B cell (primary cell): Measurements from ENCODE around the gene NPAT. TPM values are rescaled to one million over a fixed set of nuclear protein-coding genes. Genes with fewer than 3 reads are reported as not detected.

Source experiments
- ATAC-seq: fragments of 200-7000 bp; cut with Tn5 transposase; one replicate; pipeline ENCODE4 v1.10.0; 2021; ENCODE audit warnings: low read depth, mild to moderate bottlenecking, moderate number of reproducible peaks, moderate library complexity
- CTCF ChIA-PET: fragments of 350-600 bp; sonication (Branson Sonifier 250); formaldehyde crosslinking; loops from one replicate; lab custom pipeline; 2021; ENCODE audit warnings: antibody characterized with exemption, inconsistent platforms; lab: Charles Lee
- POLR2A ChIA-PET: fragments of 350-600 bp; sonication (Branson Sonifier 250); formaldehyde crosslinking; loops from one replicate; lab custom pipeline; 2021; ENCODE audit warnings: antibody characterized with exemption; lab: Charles Lee
- DNase-seq: peaks from one replicate; pipeline ENCODE4 v3.0.0; 2013
- H2AFZ ChIP-seq: 2 replicates; pipeline ENCODE4 v1.6.1; 2012; ENCODE audit warnings: mild to moderate bottlenecking, low read depth, low read length; ENCODE audit not compliant: insufficient read depth, poor library complexity, severe bottlenecking
- H3K27ac ChIP-seq, 2 donors: 1 replicate in 1 of 2; 2 replicates in 1 of 2; pipeline ENCODE4 v1.5.1; 2012 to 2013; ENCODE audit warnings: low read length in 2 of 2, mild to moderate bottlenecking in 2 of 2, moderate library complexity in 1 of 2
- H3K27me3 ChIP-seq, 4 experiments: fragments of 200-600 bp in 1 of 4; sonication (generic) in 1 of 4; replicated peaks in 1 of 4; 1 replicate in 2 of 4; 2 replicates in 2 of 4; pipeline versions ENCODE4 v1.6.1 to v1.7.0; 2013 to 2016; ENCODE audit warnings: low read length in 3 of 4, mild to moderate bottlenecking in 2 of 4, mixed read lengths in 1 of 4, moderate library complexity in 1 of 4; ENCODE audit not compliant: insufficient read depth in 4 of 4, control insufficient read depth in 3 of 4; ENCODE audit errors: control extremely low read depth in 1 of 4
- H3K36me3 ChIP-seq, 2 experiments: replicated peaks in 1 of 2; 1 replicate in 1 of 2; 2 replicates in 1 of 2; pipeline versions ENCODE4 v1.6.1 to v1.7.1; 2013; ENCODE audit warnings: low read length in 1 of 2; ENCODE audit not compliant: insufficient read depth in 2 of 2, control insufficient read depth in 1 of 2; ENCODE audit errors: control extremely low read depth in 1 of 2, extremely low read depth in 1 of 2
- H3K4me1 ChIP-seq, 2 donors: fragments of 200-600 bp in 1 of 2; sonication (generic) in 1 of 2; 1 replicate in 1 of 2; 2 replicates in 1 of 2; pipeline versions ENCODE4 v1.5.1 to v1.6.1; 2013 to 2017; ENCODE audit warnings: low read length in 2 of 2; ENCODE audit not compliant: control insufficient read depth in 2 of 2, insufficient read depth in 2 of 2
- H3K4me2 ChIP-seq: replicated peaks from 2 replicates; pipeline ENCODE3; 2012; ENCODE audit warnings: mild to moderate bottlenecking, low read depth, low read length; ENCODE audit not compliant: poor library complexity, severe bottlenecking
- H3K4me3 ChIP-seq, 5 experiments: fragments of 200-600 bp in 1 of 5; sonication (generic) in 1 of 5; 1 replicate in 3 of 5; 2 replicates in 2 of 5; pipeline versions ENCODE4 v1.5.1 to v1.7.0; 2011 to 2016; ENCODE audit warnings: low read length in 4 of 5, mild to moderate bottlenecking in 4 of 5, low read depth in 2 of 5, control low read depth in 1 of 5, moderate library complexity in 1 of 5; ENCODE audit not compliant: insufficient read depth in 1 of 5; ENCODE audit errors: control extremely low read depth in 1 of 5, extremely low read depth in 1 of 5
- H3K79me2 ChIP-seq: fragments of 200-600 bp; sonication (generic); one replicate; pipeline ENCODE4 v1.6.0; 2016; ENCODE audit warnings: low read length; ENCODE audit not compliant: control insufficient read depth, insufficient read depth
- H3K9ac ChIP-seq: fragments of 200-600 bp; sonication (generic); 2 replicates; pipeline ENCODE4 v1.6.1; 2017; ENCODE audit warnings: mild to moderate bottlenecking, low read length, moderate library complexity
- H3K9me3 ChIP-seq, 3 donors: one replicate each; pipeline versions ENCODE4 v1.6.1 to v1.7.1; 2013; ENCODE audit warnings: low read length in 2 of 3; ENCODE audit not compliant: control insufficient read depth in 2 of 3, insufficient read depth in 1 of 3; ENCODE audit errors: control extremely low read depth in 1 of 3
- H4K20me1 ChIP-seq: 2 replicates; pipeline ENCODE4 v1.6.0; 2012; ENCODE audit warnings: mild to moderate bottlenecking, low read length; ENCODE audit not compliant: insufficient read depth, control insufficient read depth, poor library complexity, severe bottlenecking
- H3K27ac Mint-ChIP-seq: one replicate; pipeline ENCODE4 v1.8.0; 2021; ENCODE audit warnings: mixed read lengths
- H3K27me3 Mint-ChIP-seq: one replicate; pipeline ENCODE4 v1.8.0; 2021; ENCODE audit warnings: mixed read lengths
- H3K4me1 Mint-ChIP-seq: one replicate; pipeline ENCODE4 v1.8.0; 2021; ENCODE audit warnings: mixed read lengths
- H3K4me3 Mint-ChIP-seq: one replicate; pipeline ENCODE4 v1.8.0; 2021; ENCODE audit warnings: mixed read lengths
- H3K9me3 Mint-ChIP-seq: one replicate; pipeline ENCODE4 v1.8.0; 2022; ENCODE audit warnings: mixed read lengths; ENCODE audit not compliant: insufficient read depth
- CTCF ChIP-seq: fragments of 200-600 bp; IDR thresholded peaks from one replicate; pipeline ENCODE4 v1.8.0; 2022; ENCODE audit warnings: antibody characterized with exemption, mild to moderate bottlenecking
- EZH2 ChIP-seq: IDR thresholded peaks from 2 replicates; pipeline ENCODE4 v1.6.1; 2012; ENCODE audit warnings: borderline replicate concordance, low read depth, mild to moderate bottlenecking, moderate library complexity, low read length; ENCODE audit not compliant: insufficient read depth, poor library complexity, severe bottlenecking
- WGBS: methylation state at CpG from one replicate; pipeline ENCODE4 v1.1.5; 2013; ENCODE audit warnings: missing lambda C conversion rate; ENCODE audit not compliant: insufficient coverage; 5-methylcytosine and 5-hydroxymethylcytosine counted together
- intact Hi-C: fragments of 100-400 bp; cut with micrococcal nuclease; formaldehyde crosslinking; loops from one replicate; pipeline ENCODE4 v1.10.0; 2022
- polyA plus RNA-seq: library from polyadenylated mRNA; depleted of rRNA; stranded (reverse); fragments of >200 nt; gene quantifications from 2 replicates; pipeline ENCODE4 v1.2.3, GENCODE V29; 2012
- total RNA-seq, 2 donors: library from RNA; stranded (reverse); fragments of 120-200 nt in 1 of 2; gene quantifications; 1 replicate in 1 of 2; 2 replicates in 1 of 2; pipeline versions ENCODE4 v1.2.3 to v1.2.4, GENCODE V29; 2013 to 2022

The NPAT gene
- total and polyA plus RNA-seq, 2 donors (not counting 1 experiment from before 2014, with no cell fraction given): 8.8 to 51.7 TPM

DNA sequence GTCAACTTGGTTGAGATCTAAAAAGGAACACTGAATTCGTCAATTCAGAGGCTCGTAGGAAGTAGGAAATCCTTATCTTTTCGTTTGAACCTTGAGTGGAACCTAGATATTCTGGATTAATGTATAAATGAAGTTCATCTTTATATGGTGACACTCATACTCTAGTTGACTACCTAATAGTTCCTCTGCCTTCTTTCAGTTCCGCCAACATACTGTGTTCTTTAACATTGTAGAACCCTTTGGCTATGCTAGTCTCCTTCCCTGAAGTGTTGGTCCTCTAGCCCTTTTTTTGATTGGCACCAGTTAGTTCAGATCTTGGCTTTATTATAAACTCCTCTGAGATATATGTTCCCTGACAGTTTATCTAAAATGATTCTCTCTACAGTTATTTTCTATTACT is 1.9 kb upstream of the NPAT start:
- H3K4me2 ChIP-seq: peak overlapping the region; percentile 83
- TF ChIP-seq EZH2: no peak
- no peak for TF ChIP-seq CTCF
- Mint-ChIP-seq H3K9me3 (no peaks in the 10 kb centered on the region), H3K4me3 (no peak overlapping the region), H3K27me3 (no peaks in the 10 kb centered on the region), H3K4me1 (peaks cover 56% of the 10 kb centered on the region), H3K27ac (no peak overlapping the region)
- H3K36me3 ChIP-seq: peaks cover 5 to 27% of the 10 kb centered on the region in 2 experiments
- no peaks in the 10 kb centered on the region for H3K9me3 ChIP-seq
- intact Hi-C loops: loop anchor here (2.0 to 10.0 kb wide), 4 partner anchors 33 to 297 kb away; partner anchors contain the start of genes POGLUT3 and RAB39A
- H3K9ac ChIP-seq: peak overlapping the region; percentile 88
- no peak for ATAC-seq
- ChIA-PET POLR2A (interaction anchor here (1.0 to 3.3 kb wide), 2 partner anchors 12 to 13 kb away, joined by 5 to 46 read pairs; no protein-coding TSS in a partner anchor), CTCF (interaction anchor here (0.6 to 4.9 kb wide), 4 partner anchors 13 to 92 kb away, joined by 3 to 46 read pairs (median 6); no protein-coding TSS in a partner anchor)
- peaks cover 87% of the 10 kb centered on the region for H3K79me2 ChIP-seq
- peak overlapping the region; percentile 95 to 99 (median 97) for H3K4me3 ChIP-seq
- H2AFZ ChIP-seq: peak overlapping the region; percentile 12
- peaks cover 18% of the 10 kb centered on the region for H4K20me1 ChIP-seq
- 60% methylated on average over 1 of the region's 4 CpGs for WGBS
- H3K27me3 ChIP-seq: no peaks in the 10 kb centered on the region
- H3K4me1 ChIP-seq: peaks cover 53 to 55% of the 10 kb centered on the region in 2 donors
- DNase-seq: peak; percentile 39
- H3K27ac ChIP-seq: peak overlapping the region; percentile 98 to 99
